Mucosa of rectum (tissue), 2 donors: ENCODE results near the gene CR2.
"Not testable (repeated sequence)": the region's sequence is repeated elsewhere in the genome, so short reads cannot be mapped to it uniquely, and the experiment has no call there.

Experiments
- H3K27ac ChIP-seq, 2 donors: one replicate each; pipeline ENCODE4 v1.7.0; 2013; ENCODE audit warnings: inconsistent platforms in 2 of 2, low read depth in 2 of 2, low read length in 2 of 2
- H3K27me3 ChIP-seq, 2 donors: one replicate each; pipeline ENCODE4 v1.7.0; 2013; ENCODE audit warnings: low read length in 2 of 2; ENCODE audit not compliant: control insufficient read depth in 2 of 2, insufficient read depth in 2 of 2
- H3K36me3 ChIP-seq, 2 donors: one replicate each; pipeline ENCODE4 v1.7.0; 2013; ENCODE audit warnings: low read length in 2 of 2; ENCODE audit not compliant: control insufficient read depth in 2 of 2, insufficient read depth in 2 of 2
- H3K4me1 ChIP-seq, 2 donors: one replicate each; pipeline ENCODE4 v1.7.0; 2013; ENCODE audit warnings: low read length in 2 of 2, mild to moderate bottlenecking in 1 of 2; ENCODE audit not compliant: control insufficient read depth in 2 of 2, insufficient read depth in 2 of 2
- H3K4me3 ChIP-seq, 2 donors: one replicate each; pipeline ENCODE4 v1.7.0; 2013; ENCODE audit warnings: low read length in 2 of 2
- H3K9ac ChIP-seq, 2 donors: one replicate each; pipeline ENCODE4 v1.7.0; 2013; ENCODE audit warnings: low read length in 2 of 2, low read depth in 1 of 2, mild to moderate bottlenecking in 1 of 2
- H3K9me3 ChIP-seq, 2 donors: one replicate each; pipeline ENCODE4 v1.7.0; 2013; ENCODE audit warnings: low read length in 2 of 2; ENCODE audit not compliant: control insufficient read depth in 2 of 2
- donor health status: healthy.
- donor health status: Normal muscosa, but diverticular disease.

CR2 gene

GRCh38 chr1:207501071-207501470 is 46.9 kb downstream of the CR2 start:
- Histone ChIP-seq H3K9ac (no peak overlapping the region), H3K4me3 (no peak overlapping the region), H3K27me3 (peaks cover 19 to 21% of the 10 kb centered on the region in 2 donors), H3K9me3 (no peaks in the 10 kb centered on the region), H3K27ac (no peak overlapping the region), H3K36me3 (no peaks in the 10 kb centered on the region), H3K4me1 (no peaks in the 10 kb centered on the region)

- no peak overlapping the region for H3K4me3 ChIP-seq
- no peak overlapping the region for H3K9ac ChIP-seq
- H3K4me1 ChIP-seq, result no peaks in the 10 kb centered on the region
- H3K27me3 ChIP-seq, result peaks cover 11 to 15% of the 10 kb centered on the region in 2 donors
- no peaks in the 10 kb centered on the region for H3K36me3 ChIP-seq
- H3K9me3 ChIP-seq, result no peaks in the 10 kb centered on the region
- no peak overlapping the region for H3K27ac ChIP-seq
Measured at GRCh38 chr1:207502726-207503125, 48.6 kb downstream of the CR2 start.

DNA sequence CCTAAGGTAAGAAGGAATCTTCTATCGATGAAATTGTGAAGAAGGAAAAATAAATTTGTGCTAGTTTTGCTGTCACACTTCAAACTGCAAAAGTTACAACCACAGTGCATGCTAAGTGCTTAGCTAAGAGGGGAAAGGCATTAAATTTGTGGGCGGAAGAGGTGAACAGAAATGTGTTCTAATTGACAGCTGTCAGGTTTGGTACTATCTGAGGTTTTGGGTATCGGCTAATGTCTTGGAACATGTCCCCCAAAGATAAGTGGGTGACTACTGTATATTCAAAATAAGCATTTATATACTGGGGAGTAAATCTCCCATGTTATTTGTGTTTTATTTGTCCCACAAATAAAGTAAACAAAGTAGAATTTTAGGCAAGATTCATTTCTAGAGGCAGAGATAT is 49.8 kb downstream of the CR2 start:
- Histone ChIP-seq H3K9me3 (no peaks in the 10 kb centered on the region), H3K27ac (no peak overlapping the region), H3K4me3 (no peak overlapping the region), H3K9ac (no peak overlapping the region), H3K36me3 (no peaks in the 10 kb centered on the region), H3K27me3 (peaks cover 10 to 11% of the 10 kb centered on the region in 2 donors), H3K4me1 (no peaks in the 10 kb centered on the region)

GRCh38 chr1:207504438-207504837 is 50.3 kb downstream of the CR2 start:
- Histone ChIP-seq H3K27ac (no peak overlapping the region), H3K4me3 (no peak overlapping the region), H3K9me3 (no peaks in the 10 kb centered on the region), H3K36me3 (no peaks in the 10 kb centered on the region), H3K4me1 (no peaks in the 10 kb centered on the region), H3K27me3 (peaks cover 10 to 11% of the 10 kb centered on the region in 2 donors), H3K9ac (no peak overlapping the region)

DNA sequence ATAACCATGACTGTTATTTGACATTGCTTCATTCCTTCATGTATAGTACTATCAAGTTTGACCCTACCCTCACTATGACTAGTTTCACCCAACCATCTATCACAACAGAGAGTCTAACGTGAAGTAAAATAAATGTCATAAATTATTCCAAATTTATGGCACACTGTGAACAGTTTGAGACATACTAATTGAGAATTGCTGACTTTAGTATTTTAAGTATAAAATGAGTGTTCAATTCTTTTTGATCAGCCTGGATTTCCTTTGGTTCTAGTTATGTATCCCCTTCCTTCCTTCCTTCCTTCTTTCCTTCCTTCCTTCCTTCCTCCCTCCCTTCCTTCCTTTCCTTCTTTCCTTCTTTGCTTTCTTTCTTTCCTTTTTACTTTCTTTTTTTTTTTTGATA is 56.3 kb downstream of the CR2 start:
- H3K4me1 ChIP-seq, result no peaks in the 10 kb centered on the region

DNA sequence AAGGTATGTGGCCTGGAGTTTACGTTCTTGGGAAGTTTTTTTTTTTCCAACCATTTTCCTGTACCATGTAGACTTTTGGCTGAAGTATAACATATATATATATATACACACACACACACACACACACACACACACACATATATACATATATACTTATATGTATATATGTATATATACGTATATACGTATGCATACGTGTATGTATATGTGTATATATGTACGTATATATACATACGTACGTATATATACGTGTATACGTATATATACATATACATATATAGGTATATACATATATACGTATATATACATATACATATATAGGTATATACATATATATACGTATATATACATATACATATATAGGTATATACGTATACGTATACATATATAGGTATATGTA is 60.8 kb downstream of the CR2 start:
- Histone ChIP-seq H3K4me3 (no peak overlapping the region), H3K4me1 (no peaks in the 10 kb centered on the region), H3K9me3 (no peaks in the 10 kb centered on the region), H3K9ac (no peak overlapping the region), H3K36me3 (no peaks in the 10 kb centered on the region), H3K27me3 (no peaks in the 10 kb centered on the region), H3K27ac (no peak overlapping the region)

More for the DNA sequence above, 56.3 kb downstream of the CR2 start:
- Histone ChIP-seq H3K27ac (no peak overlapping the region), H3K36me3 (no peaks in the 10 kb centered on the region), H3K4me3 (no peak overlapping the region), H3K27me3 (no peaks in the 10 kb centered on the region), H3K9me3 (no peaks in the 10 kb centered on the region), H3K9ac (no peak overlapping the region)

DNA sequence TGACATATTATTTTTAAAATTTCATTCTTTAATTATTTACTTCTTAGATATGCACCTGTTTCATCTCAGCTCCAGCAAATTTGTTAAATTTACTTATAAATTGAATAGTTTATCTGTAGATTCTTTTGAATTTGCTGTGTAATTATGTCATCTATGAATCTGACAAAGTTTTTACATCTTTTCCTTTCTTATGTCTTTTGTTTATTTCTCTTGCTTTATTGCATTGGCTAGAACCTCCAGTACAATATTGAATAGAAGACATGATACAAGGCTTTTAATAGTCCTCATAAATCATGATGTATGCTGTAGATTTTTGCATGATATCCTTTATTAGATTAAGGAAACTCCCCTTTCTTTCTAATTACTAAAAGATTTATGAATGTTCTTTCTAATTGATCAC is 62.6 kb downstream of the CR2 start:
- no peaks in the 10 kb centered on the region for H3K36me3 ChIP-seq
- no peak overlapping the region for H3K9ac ChIP-seq
- no peak overlapping the region for H3K27ac ChIP-seq
- no peaks in the 10 kb centered on the region for H3K4me1 ChIP-seq
- no peak overlapping the region for H3K4me3 ChIP-seq
- no peaks in the 10 kb centered on the region for H3K27me3 ChIP-seq
- H3K9me3 ChIP-seq, result no peaks in the 10 kb centered on the region

DNA sequence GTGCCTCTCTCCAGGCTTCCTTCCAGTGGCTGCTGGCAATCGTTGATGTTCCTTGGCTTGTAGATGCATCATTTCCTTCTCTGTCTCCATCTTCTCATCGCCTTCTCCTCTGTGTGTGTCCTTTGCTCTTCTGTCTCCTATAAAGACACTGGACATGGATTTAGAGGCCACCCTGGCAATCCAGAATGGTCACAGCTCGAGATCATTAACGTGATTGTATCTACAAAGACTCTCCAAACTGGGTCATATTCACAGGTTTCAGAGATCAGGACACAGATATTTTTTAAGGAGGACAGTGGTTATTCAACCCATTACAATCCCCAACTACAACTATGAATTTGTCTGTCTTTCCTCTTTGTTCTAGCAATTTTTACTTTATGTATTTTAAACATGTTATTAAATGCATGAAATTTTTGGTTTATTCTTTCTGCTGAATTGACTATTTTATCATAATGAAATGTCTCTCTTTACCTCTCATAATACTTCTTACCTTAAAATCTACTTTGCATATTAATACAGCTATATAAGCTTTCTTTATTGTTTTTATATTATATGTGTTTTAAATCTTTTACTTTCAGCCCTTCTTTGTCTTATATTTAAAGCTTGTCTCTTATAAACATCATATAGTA is 64.6 kb downstream of the CR2 start:
- Histone ChIP-seq H3K9me3 (no peaks in the 10 kb centered on the region), H3K27me3 (no peaks in the 10 kb centered on the region), H3K4me3 (no peak overlapping the region), H3K36me3 (no peaks in the 10 kb centered on the region), H3K9ac (no peak overlapping the region), H3K4me1 (no peaks in the 10 kb centered on the region), H3K27ac (no peak overlapping the region)

DNA sequence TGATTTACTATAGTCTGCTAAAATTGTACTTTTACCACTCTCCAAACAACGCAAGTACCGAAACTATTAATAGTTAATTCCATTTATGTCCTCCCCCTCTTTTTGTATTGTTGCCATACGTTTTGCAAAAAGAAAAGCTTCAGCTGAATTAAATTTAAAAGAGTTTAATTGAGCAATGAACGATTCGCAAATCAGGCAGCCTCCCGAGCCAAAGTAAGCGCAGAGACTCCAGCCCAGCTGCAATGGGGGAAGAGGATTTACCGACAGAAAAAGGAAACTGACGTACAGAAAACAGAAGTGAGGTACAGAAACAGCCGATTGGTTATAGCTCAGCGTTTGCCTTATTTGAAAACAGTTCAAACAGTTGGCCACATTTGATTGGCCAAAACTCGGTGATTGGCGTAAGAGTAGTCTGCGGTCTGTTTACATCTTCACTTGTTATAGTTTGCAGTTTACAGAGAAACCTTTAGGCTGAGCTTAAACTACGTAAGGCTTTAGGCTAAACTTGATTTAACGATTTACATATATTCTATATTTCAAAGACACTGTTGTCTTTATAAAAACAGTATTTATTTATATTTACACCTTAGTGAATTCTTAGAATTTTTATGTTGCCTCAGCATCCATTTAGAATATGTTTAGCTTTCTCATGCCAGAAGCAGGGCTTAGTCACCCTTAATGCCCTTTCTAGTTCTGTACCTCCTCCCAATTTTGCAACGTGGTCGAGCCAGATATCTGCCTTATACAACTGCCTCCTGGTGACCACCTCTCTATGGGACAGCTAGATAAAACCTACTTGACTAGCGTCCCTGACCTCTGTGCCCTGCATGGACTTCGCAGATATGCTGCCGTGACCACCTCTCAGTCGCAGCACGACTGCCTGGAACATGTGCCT is 65.6 kb downstream of the CR2 start:
- H3K9me3 ChIP-seq, result no peaks in the 10 kb centered on the region
- no peaks in the 10 kb centered on the region for H3K4me1 ChIP-seq
- H3K27me3 ChIP-seq, result no peaks in the 10 kb centered on the region
- H3K36me3 ChIP-seq, result no peaks in the 10 kb centered on the region
- no peak overlapping the region for H3K9ac ChIP-seq
- no peak overlapping the region for H3K27ac ChIP-seq
- no peak overlapping the region for H3K4me3 ChIP-seq

GRCh38 chr1:207520400-207521345 is 66.5 kb downstream of the CR2 start:
- H3K36me3 ChIP-seq, H3K9me3 ChIP-seq, H3K4me3 ChIP-seq, H3K9ac ChIP-seq, H3K4me1 ChIP-seq, H3K27me3 ChIP-seq, H3K27ac ChIP-seq: not testable (repeated sequence)
